ENCODE data around the gene SBNO1. TPM values are rescaled to one million over a fixed set of nuclear protein-coding genes. Genes with fewer than 3 reads are reported as not detected.

Gene SBNO1
- total RNA-seq, 6 experiments from 2014 or later = 11.5 to 15.7 (median 13.2) TPM

DNA sequence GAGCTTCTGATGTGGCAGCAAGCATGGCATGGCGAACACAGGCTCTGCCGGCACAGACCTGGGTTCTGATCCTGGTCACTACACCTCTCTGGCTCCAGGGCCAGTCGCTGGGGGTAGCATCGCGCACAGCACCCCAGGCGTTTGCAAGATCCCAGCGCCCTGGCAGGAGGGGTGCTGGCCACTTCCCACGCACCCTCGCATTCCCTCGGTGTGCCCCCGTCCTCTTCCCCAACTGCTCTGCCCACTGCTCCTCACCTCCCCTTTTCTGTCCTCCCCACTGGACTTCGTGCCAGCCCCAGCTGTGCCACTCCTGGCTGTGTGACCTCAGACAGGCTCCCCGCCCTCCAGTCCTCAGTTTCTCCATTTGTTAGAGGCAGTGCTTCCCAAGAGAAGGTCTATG, 95.8 kb downstream of the SBNO1 start:
- peaks cover 0 to 9% (median 3%) of the 10 kb centered on the region in 4 donors for H3K4me1 ChIP-seq
- H3K27me3 ChIP-seq = no peaks in the 10 kb centered on the region
- H3K36me3 ChIP-seq = peaks cover 0 to 2% (median 0%) of the 10 kb centered on the region in 4 donors
- DNase-seq (no peak), ATAC-seq (no peak)
- WGBS (ENCODE audit: insufficient coverage, low coverage, low lambda C conversion rate, missing lambda C conversion rate) = 80% methylated on average over 5 of the region's 13 CpGs
- intact Hi-C loops (cut with DNase I) = no loop called here
- peak overlapping the region in 1 of 3 donors; percentile 60 for H3K27ac ChIP-seq
- H3K4me3 ChIP-seq = no peak overlapping the region
- no peaks in the 10 kb centered on the region for H3K9me3 ChIP-seq
- TF ChIP-seq, protein P1, sequence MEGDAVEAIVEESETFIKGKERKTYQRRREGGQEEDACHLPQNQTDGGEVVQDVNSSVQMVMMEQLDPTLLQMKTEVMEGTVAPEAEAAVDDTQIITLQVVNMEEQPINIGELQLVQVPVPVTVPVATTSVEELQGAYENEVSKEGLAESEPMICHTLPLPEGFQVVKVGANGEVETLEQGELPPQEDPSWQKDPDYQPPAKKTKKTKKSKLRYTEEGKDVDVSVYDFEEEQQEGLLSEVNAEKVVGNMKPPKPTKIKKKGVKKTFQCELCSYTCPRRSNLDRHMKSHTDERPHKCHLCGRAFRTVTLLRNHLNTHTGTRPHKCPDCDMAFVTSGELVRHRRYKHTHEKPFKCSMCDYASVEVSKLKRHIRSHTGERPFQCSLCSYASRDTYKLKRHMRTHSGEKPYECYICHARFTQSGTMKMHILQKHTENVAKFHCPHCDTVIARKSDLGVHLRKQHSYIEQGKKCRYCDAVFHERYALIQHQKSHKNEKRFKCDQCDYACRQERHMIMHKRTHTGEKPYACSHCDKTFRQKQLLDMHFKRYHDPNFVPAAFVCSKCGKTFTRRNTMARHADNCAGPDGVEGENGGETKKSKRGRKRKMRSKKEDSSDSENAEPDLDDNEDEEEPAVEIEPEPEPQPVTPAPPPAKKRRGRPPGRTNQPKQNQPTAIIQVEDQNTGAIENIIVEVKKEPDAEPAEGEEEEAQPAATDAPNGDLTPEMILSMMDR (IDR thresholded peaks at IDR 0.05) = no peak
- TF ChIP-seq POLR2A (IDR thresholded peaks at IDR 0.05) = no peak

DNA sequence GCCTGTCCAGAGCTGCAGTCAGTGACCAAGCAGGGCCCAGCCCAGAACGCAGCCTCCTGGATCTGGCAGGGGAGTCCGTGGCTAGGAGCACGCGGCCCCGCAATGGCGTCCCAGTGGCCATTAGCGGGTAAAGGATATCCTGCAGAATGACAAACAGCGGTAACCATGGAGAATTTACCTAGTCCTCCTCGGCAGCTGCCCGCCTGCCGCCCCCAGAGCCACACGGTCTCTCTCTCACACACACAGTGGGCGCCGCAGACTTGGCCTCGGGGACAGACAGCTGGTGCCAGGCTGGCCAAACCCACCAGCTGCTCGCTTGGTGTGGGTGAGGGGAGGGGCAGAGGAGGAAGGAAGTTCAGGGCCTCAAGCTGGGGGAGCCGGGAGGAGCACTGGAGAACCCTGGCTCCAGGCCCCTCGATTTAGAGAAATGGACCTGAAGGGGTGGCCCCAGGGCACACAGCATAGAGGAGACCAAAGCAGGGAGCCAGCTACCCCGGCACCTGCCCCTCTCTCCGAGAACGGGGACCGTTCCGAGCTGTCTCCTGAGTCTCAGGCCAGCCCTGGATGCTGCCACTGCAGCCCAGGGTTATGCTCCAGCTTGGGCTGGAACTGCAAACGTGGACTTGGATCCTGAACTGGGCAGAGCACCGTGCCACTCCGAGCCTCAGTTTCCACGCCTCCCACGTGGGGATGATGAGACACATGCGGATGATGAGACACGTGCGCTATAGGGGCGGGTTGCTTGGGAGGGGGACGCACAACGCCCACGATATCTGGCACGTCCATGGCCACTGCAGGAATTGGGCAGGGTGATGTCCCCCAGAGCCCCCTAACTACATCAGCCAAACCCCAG, 96.4 kb downstream of the SBNO1 start:
- Histone ChIP-seq H3K9me3 (no peaks in the 10 kb centered on the region), H3K4me3 (no peak overlapping the region), H3K36me3 (peaks cover 0 to 2% (median 0%) of the 10 kb centered on the region in 4 donors), H3K4me1 (peaks cover 0 to 9% (median 3%) of the 10 kb centered on the region in 4 donors), H3K27ac (no peak overlapping the region), H3K27me3 (no peaks in the 10 kb centered on the region)
- intact Hi-C loops (cut with DNase I) = no loop called here
- peak in 1 of 3 donors; percentile 58 for DNase-seq
- WGBS (ENCODE audit: insufficient coverage, low coverage, low lambda C conversion rate, missing lambda C conversion rate) = 60% methylated on average over 3 of the region's 36 CpGs
- TF ChIP-seq, protein P1 (IDR thresholded peaks at IDR 0.05) = no peak
- TF ChIP-seq POLR2A (IDR thresholded peaks at IDR 0.05) = no peak
- peak in 2 of 4 donors; percentile 1 to 16 for ATAC-seq

DNA sequence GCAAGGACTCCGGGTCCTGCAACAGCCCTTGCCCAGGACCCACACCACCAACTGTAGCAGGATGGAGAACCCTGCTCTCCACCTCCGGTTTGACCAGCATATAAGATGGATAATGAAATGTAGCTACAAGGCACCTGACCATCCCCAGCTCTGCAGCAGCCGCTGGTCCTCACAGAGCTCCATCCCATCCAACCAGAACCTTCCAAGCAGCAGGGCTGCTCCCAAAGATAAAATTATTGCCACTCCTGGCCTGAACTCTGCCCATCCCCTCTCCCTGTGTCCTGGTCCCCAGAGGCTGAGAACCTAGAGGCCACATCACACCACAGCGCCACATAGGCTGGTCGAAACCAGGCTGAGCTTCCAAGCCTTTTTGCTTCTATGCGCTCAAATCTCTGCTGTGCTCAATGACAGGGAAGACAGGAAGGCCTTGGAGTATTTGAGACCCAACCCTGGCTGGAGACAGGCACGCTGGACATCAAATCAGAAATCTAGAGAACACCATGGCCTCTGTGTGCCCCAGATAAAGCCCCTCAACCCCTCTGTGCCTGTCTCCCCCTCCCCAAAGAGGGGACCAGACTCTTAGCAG, 97.2 kb downstream of the SBNO1 start:
- Histone ChIP-seq H3K36me3 (peaks cover 0 to 4% (median under 1%) of the 10 kb centered on the region in 4 donors), H3K4me1 (peaks cover 0 to 9% (median 3%) of the 10 kb centered on the region in 4 donors), H3K4me3 (no peak overlapping the region), H3K27me3 (no peaks in the 10 kb centered on the region), H3K27ac (no peak overlapping the region), H3K9me3 (no peaks in the 10 kb centered on the region)
- TF ChIP-seq, protein P1 (IDR thresholded peaks at IDR 0.05) = no peak
- no peak for TF ChIP-seq POLR2A (IDR thresholded peaks at IDR 0.05)
- WGBS (ENCODE audit: insufficient coverage, low coverage, low lambda C conversion rate, missing lambda C conversion rate) = 95% methylated on average over 3 of the region's 7 CpGs
- ATAC-seq (no peak), DNase-seq (no peak)
- intact Hi-C loops (cut with DNase I) = no loop called here

DNA sequence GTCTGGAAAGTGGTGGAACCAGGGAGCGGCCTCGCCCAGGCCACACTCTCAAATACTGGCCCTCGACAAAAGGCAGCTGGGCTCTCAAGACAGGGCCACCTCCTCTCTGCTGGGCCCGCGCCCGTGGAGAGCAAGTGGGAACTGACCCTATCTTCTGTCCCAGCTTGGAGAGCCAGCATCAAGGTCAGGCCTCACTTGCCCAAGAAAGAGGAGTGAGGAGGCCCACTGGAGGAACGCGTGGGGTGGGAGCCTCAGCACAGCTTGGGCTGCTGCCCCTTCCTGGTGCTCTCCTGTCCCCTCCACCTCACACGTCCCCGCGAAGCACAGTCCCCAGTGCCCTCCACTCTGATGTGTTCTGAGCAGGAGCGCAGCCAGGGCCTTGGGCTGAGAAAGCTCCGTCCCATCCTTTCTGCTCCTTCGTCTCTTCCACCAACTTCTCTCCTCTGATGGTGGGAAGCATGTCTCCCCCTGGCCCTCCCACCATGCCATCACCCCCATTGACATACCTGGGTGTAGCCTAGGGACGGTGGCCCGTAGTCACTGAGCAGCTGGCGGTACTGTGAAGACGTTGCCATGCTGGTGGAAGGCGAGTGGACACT, 97.9 kb downstream of the SBNO1 start:
- Histone ChIP-seq H3K36me3 (peaks cover 0 to 6% (median under 1%) of the 10 kb centered on the region in 4 donors), H3K27me3 (no peaks in the 10 kb centered on the region), H3K4me3 (no peak overlapping the region), H3K9me3 (no peaks in the 10 kb centered on the region), H3K4me1 (peaks cover 0 to 9% (median 3%) of the 10 kb centered on the region in 4 donors), H3K27ac (no peak overlapping the region)
- DNase-seq (no peak), ATAC-seq (no peak)
- TF ChIP-seq POLR2A (IDR thresholded peaks at IDR 0.05) = no peak
- TF ChIP-seq, protein P1 (IDR thresholded peaks at IDR 0.05) = no peak
- 83% methylated on average over 8 of the region's 19 CpGs for WGBS (ENCODE audit: insufficient coverage, low coverage, low lambda C conversion rate, missing lambda C conversion rate)
- intact Hi-C loops (cut with DNase I) = no loop called here

Measured in right lobe of liver (tissue), 6 donors.